HEK293 (cell line): ENCODE results near the gene TMEM119.

Experiments used
- CTCF ChIP-seq: fragments of 450-650 bp; formaldehyde crosslinking; IDR thresholded peaks from 2 replicates; pipeline ENCODE4 v1.5.1; 2016; ENCODE audit warnings: missing biosample characterization, missing genetic modification characterization
- PRDM6 ChIP-seq: fragments of 450-650 bp; formaldehyde crosslinking; IDR thresholded peaks from 2 replicates; pipeline ENCODE4 v1.5.1; 2017; ENCODE audit warnings: missing biosample characterization, missing genetic modification characterization
- REST ChIP-seq: fragments of 450-650 bp; formaldehyde crosslinking; IDR thresholded peaks from 2 replicates; pipeline ENCODE4 v1.5.1; 2016; ENCODE audit warnings: missing biosample characterization, missing genetic modification characterization
- YY1 ChIP-seq: fragments of 450-650 bp; formaldehyde crosslinking; IDR thresholded peaks from 2 replicates; pipeline ENCODE4 v1.5.1; 2018; ENCODE audit warnings: missing biosample characterization, missing genetic modification characterization
- ZNF660 ChIP-seq: fragments of 450-650 bp; IDR thresholded peaks from 2 replicates; pipeline ENCODE4 v1.5.1; 2018; ENCODE audit warnings: missing biosample characterization, mild to moderate bottlenecking, missing genetic modification characterization
- ZNF792 ChIP-seq: fragments of 450-650 bp; formaldehyde crosslinking; IDR thresholded peaks from 2 replicates; pipeline ENCODE4 v1.5.1; 2016; ENCODE audit warnings: missing biosample characterization, missing genetic modification characterization
- ZNF830 ChIP-seq: fragments of 450-650 bp; IDR thresholded peaks from 2 replicates; pipeline ENCODE4 v1.5.0; 2018; ENCODE audit warnings: missing biosample characterization, missing genetic modification characterization, low read depth, mild to moderate bottlenecking, moderate library complexity

DNA sequence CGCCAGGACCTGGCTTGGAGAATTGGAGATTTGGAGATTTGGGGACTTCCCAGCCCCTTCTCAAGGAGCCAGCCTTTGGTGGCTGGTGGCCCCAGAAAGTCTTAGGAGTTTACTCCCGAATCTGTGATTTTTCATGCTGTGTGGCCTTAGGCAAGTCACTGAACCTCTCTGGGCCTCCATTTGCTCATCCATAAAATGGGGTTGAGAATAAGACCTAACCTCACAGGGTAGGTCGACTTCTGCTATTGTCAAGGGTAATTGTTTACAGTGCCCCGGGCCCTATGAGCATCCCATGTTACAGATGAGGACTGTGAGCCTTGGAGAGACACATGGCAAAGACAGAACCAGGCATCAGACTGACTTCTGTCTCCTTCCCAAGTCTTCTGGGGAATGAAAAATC, 16.2 kb upstream of the TMEM119 start:
- TF ChIP-seq YY1 (tag by site-specific recombination) (no peak), CTCF (tag by site-specific recombination) (no peak), PRDM6 (tag by site-specific recombination) (no peak), ZNF830 (no peak), ZNF792 (no peak), ZNF660 (tag by site-specific recombination) (no peak), REST (tag by site-specific recombination) (no peak)
